GM19240 (cell line): ENCODE data around the gene CRTC3.

Source experiments
- DNase-seq: peaks from one replicate; pipeline ENCODE4 v3.0.0; 2011; ENCODE audit warnings: low spot score; ENCODE audit not compliant: insufficient read length

The CRTC3 gene

GRCh38 chr15:90519688-90520087 lies 10.0 kb upstream of the CRTC3 start:
- no peak for DNase-seq

GRCh38 chr15:90520365-90520764 lies 9.4 kb upstream of the CRTC3 start:
- DNase-seq = no peak

GRCh38 chr15:90523373-90523772 lies 6.3 kb upstream of the CRTC3 start:
- no peak for DNase-seq

- DNase-seq = peak; percentile 25
Measured at GRCh38 chr15:90524018-90524803, 5.5 kb upstream of the CRTC3 start.

- no peak for DNase-seq
Measured at GRCh38 chr15:90529011-90529370, 732 bp upstream of the CRTC3 start.

GRCh38 chr15:90530250-90531051 lies 728 bp downstream of the CRTC3 start:
- DNase-seq = peak; percentile 51

GRCh38 chr15:90531147-90531546 lies 1.4 kb downstream of the CRTC3 start:
- DNase-seq = no peak

GRCh38 chr15:90535254-90535653 lies 5.5 kb downstream of the CRTC3 start:
- DNase-seq = no peak

GRCh38 chr15:90539789-90540188 lies 10.1 kb downstream of the CRTC3 start:
- no peak for DNase-seq

- DNase-seq = no peak
Measured at GRCh38 chr15:90540768-90541167, 11.0 kb downstream of the CRTC3 start.

- DNase-seq = no peak
Measured at GRCh38 chr15:90545095-90545494, 15.4 kb downstream of the CRTC3 start.

GRCh38 chr15:90547540-90547939 lies 17.8 kb downstream of the CRTC3 start:
- DNase-seq = no peak

GRCh38 chr15:90550919-90551318 lies 21.2 kb downstream of the CRTC3 start:
- no peak for DNase-seq

- no peak for DNase-seq
Measured at GRCh38 chr15:90552162-90552928, 22.6 kb downstream of the CRTC3 start.

GRCh38 chr15:90552929-90553211 lies 23.1 kb downstream of the CRTC3 start:
- DNase-seq = no peak

GRCh38 chr15:90553248-90553745 lies 23.6 kb downstream of the CRTC3 start:
- no peak for DNase-seq

- DNase-seq = no peak
Measured at GRCh38 chr15:90557186-90558084, 27.7 kb downstream of the CRTC3 start.

GRCh38 chr15:90558171-90558573 lies 28.4 kb downstream of the CRTC3 start:
- no peak for DNase-seq

- DNase-seq = no peak
Measured at GRCh38 chr15:90559119-90559518, 29.4 kb downstream of the CRTC3 start.

- DNase-seq = no peak
Measured at GRCh38 chr15:90560229-90560776, 30.6 kb downstream of the CRTC3 start.
